MM.1S (cell line): ENCODE results near the gene NPHP3.

Source experiments
- DNase-seq: peaks from one replicate; pipeline ENCODE4 v3.0.0-alpha.2; 2015
- H2AFZ ChIP-seq: fragments of 300-600 bp; sonication (generic); 2 replicates; pipeline ENCODE4 v1.6.0; 2016; ENCODE audit warnings: antibody characterized with exemption, low read length
- H3F3A ChIP-seq: fragments of 300-600 bp; sonication (generic); 2 replicates; pipeline ENCODE4 v1.6.1; 2016; ENCODE audit warnings: mild to moderate bottlenecking, antibody characterized with exemption, low read length, moderate library complexity, mixed read lengths; ENCODE audit not compliant: insufficient read depth
- H3K27ac ChIP-seq: fragments of 300-600 bp; sonication (generic); 2 replicates; pipeline ENCODE4 v1.5.1; 2016; ENCODE audit warnings: mild to moderate bottlenecking, low read length
- H3K27me3 ChIP-seq: fragments of 300-600 bp; sonication (generic); replicated peaks from 2 replicates; pipeline ENCODE4 v1.6.0; 2016; ENCODE audit warnings: low read length; ENCODE audit not compliant: insufficient read depth
- H3K36me3 ChIP-seq: fragments of 300-600 bp; sonication (generic); replicated peaks from 2 replicates; pipeline ENCODE4 v1.6.1; 2016; ENCODE audit warnings: mild to moderate bottlenecking, low read length, mixed read lengths; ENCODE audit not compliant: insufficient read depth
- H3K4me1 ChIP-seq: fragments of 300-600 bp; sonication (generic); 2 replicates; pipeline ENCODE4 v1.6.1; 2016; ENCODE audit warnings: low read length, mixed read lengths
- H3K4me2 ChIP-seq: fragments of 300-600 bp; sonication (generic); 2 replicates; pipeline ENCODE4 v1.6.0; 2016; ENCODE audit warnings: low read depth, low read length
- H3K4me3 ChIP-seq: fragments of 300-600 bp; sonication (generic); 2 replicates; pipeline ENCODE4 v1.5.1; 2016; ENCODE audit warnings: low read length, mixed read lengths
- H3K79me2 ChIP-seq: fragments of 300-600 bp; sonication (generic); 2 replicates; pipeline ENCODE4 v1.6.1; 2016; ENCODE audit warnings: mixed run types, low read length, mixed read lengths
- H3K9ac ChIP-seq: fragments of 300-600 bp; sonication (generic); 2 replicates; pipeline ENCODE4 v1.6.1; 2016; ENCODE audit warnings: low read length, mixed read lengths
- H3K9me2 ChIP-seq: fragments of 300-600 bp; sonication (generic); replicated peaks from 2 replicates; pipeline ENCODE4 v1.6.1; 2016; ENCODE audit warnings: mild to moderate bottlenecking, low read length, mixed read lengths; ENCODE audit not compliant: insufficient read depth
- H3K9me3 ChIP-seq: fragments of 300-600 bp; sonication (generic); replicated peaks from 2 replicates; pipeline ENCODE4 v1.6.1; 2016; ENCODE audit warnings: mild to moderate bottlenecking, low read length, mixed read lengths; ENCODE audit not compliant: insufficient read depth
- H4K20me1 ChIP-seq: fragments of 300-600 bp; sonication (generic); 2 replicates; pipeline ENCODE4 v1.6.1; 2016; ENCODE audit warnings: mild to moderate bottlenecking, low read length, moderate library complexity, mixed read lengths; ENCODE audit not compliant: insufficient read depth
- EZH2 ChIP-seq: fragments of 300-600 bp; sonication (generic); optimal IDR thresholded peaks from 2 replicates; pipeline ENCODE3; 2017; ENCODE audit warnings: low read depth, mild to moderate bottlenecking, antibody characterized with exemption, low read length, mixed read lengths
- EZH2phosphoT487 ChIP-seq: fragments of 300-600 bp; sonication (generic); IDR thresholded peaks from 2 replicates; pipeline ENCODE4 v1.6.1; 2018; ENCODE audit warnings: antibody characterized with exemption, low read length
- TF ChIP-seq, protein P1 (sequence below): fragments of 300-600 bp; sonication (generic); IDR thresholded peaks from 2 replicates; pipeline ENCODE4 v1.5.1; 2016; ENCODE audit warnings: antibody characterized with exemption, low read length, mixed read lengths

NPHP3 gene

DNA sequence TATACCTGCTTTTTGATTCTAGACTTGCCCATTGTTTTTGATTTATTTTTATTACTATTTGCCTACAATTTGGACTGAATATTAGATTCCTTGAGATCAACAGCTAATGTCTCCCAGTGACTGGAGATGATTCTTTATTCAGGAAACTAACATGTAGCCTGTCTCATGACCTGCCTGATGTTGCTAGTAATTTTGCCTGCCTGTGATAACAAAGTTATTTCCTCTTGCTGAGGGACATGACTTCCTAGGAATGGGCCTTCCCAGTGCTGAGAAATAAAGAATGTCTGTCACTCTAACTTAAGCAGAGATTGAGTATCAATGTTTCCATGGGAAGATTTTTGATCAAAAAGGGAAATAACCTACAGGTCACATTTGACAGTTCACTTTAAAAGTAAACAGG, 13.4 kb upstream of the NPHP3 start:
- H3K4me2 ChIP-seq, result no peak overlapping the region
- DNase-seq, result no peak
- H3K4me1 ChIP-seq, result no peaks in the 10 kb centered on the region
- H3K9me3 ChIP-seq, result no peaks in the 10 kb centered on the region
- H3F3A ChIP-seq, result no peaks in the 10 kb centered on the region
- H3K4me3 ChIP-seq, result no peak overlapping the region
- H3K27me3 ChIP-seq, result no peaks in the 10 kb centered on the region
- H2AFZ ChIP-seq, result no peak overlapping the region
- no peak overlapping the region for H3K27ac ChIP-seq
- H3K9ac ChIP-seq, result no peak overlapping the region
- no peak for TF ChIP-seq EZH2
- TF ChIP-seq, protein P1, sequence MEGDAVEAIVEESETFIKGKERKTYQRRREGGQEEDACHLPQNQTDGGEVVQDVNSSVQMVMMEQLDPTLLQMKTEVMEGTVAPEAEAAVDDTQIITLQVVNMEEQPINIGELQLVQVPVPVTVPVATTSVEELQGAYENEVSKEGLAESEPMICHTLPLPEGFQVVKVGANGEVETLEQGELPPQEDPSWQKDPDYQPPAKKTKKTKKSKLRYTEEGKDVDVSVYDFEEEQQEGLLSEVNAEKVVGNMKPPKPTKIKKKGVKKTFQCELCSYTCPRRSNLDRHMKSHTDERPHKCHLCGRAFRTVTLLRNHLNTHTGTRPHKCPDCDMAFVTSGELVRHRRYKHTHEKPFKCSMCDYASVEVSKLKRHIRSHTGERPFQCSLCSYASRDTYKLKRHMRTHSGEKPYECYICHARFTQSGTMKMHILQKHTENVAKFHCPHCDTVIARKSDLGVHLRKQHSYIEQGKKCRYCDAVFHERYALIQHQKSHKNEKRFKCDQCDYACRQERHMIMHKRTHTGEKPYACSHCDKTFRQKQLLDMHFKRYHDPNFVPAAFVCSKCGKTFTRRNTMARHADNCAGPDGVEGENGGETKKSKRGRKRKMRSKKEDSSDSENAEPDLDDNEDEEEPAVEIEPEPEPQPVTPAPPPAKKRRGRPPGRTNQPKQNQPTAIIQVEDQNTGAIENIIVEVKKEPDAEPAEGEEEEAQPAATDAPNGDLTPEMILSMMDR, result no peak
- no peak for TF ChIP-seq EZH2phosphoT487
- H3K79me2 ChIP-seq, result no peaks in the 10 kb centered on the region
- H3K9me2 ChIP-seq, result no peaks in the 10 kb centered on the region
- H4K20me1 ChIP-seq, result no peaks in the 10 kb centered on the region
- H3K36me3 ChIP-seq, result no peaks in the 10 kb centered on the region

DNA sequence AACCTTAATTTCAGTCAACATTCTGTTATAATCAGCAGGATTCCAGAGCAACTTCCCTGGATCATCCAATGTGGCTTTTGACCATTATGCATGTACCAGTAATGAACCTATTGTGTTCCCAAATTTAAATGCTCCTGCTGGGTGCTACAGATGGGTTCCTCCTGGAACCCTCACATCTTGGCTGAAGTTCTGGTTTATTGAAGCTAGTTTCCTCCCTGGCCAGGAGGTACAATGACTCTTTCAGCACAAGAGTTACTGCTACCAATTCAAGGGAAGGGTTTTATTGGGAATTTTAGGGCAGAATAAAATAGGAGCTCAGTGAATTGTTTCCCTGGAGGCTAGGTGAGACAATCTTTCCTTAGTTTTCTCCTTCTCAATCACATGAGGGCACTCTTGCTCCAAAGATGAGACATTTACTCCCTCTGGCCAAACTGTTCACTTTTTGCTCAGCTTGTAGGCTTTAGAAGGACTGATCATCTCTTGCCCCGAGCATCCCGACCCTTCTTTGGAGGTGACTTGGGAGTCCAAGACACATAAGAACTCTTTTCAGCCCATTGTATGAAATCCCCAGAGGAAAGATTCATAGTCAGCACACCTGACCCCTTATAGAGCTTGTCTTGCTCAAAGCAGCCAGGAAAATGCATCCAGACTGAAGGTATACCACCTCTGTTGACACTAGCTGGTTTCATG, 8.8 kb upstream of the NPHP3 start:
- Histone ChIP-seq H3K27me3 (no peaks in the 10 kb centered on the region), H3K4me1 (no peaks in the 10 kb centered on the region), H4K20me1 (no peaks in the 10 kb centered on the region), H2AFZ (no peak overlapping the region), H3K4me2 (no peak overlapping the region), H3F3A (no peaks in the 10 kb centered on the region), H3K9me2 (no peaks in the 10 kb centered on the region), H3K4me3 (no peak overlapping the region), H3K36me3 (no peaks in the 10 kb centered on the region), H3K9ac (no peak overlapping the region), H3K9me3 (no peaks in the 10 kb centered on the region), H3K27ac (no peak overlapping the region), H3K79me2 (no peaks in the 10 kb centered on the region)
- no peak for TF ChIP-seq EZH2
- TF ChIP-seq, protein P1, result peak; percentile 51
- TF ChIP-seq EZH2phosphoT487, result no peak
- peak; percentile 66 for DNase-seq

GRCh38 chr3:132726341-132726823, 4.2 kb upstream of the NPHP3 start:
- no peak overlapping the region for H3K9ac ChIP-seq
- H3K9me3 ChIP-seq, result no peaks in the 10 kb centered on the region
- H3K9me2 ChIP-seq, result no peaks in the 10 kb centered on the region
- peaks cover under 1% of the 10 kb centered on the region; the same call in 1 of the 2 replicates for H3K4me1 ChIP-seq
- no peak overlapping the region for H3K4me3 ChIP-seq
- no peak overlapping the region for H3K4me2 ChIP-seq
- no peak overlapping the region for H3K27ac ChIP-seq
- DNase-seq, result peak; percentile 61
- H3K36me3 ChIP-seq, result no peaks in the 10 kb centered on the region
- TF ChIP-seq, protein P1, result peak; percentile 77
- TF ChIP-seq EZH2phosphoT487, result no peak
- no peak overlapping the region for H2AFZ ChIP-seq
- H3K79me2 ChIP-seq, result peaks cover 4% of the 10 kb centered on the region; the same call in 1 of the 2 replicates
- no peaks in the 10 kb centered on the region for H3F3A ChIP-seq
- no peaks in the 10 kb centered on the region for H4K20me1 ChIP-seq
- H3K27me3 ChIP-seq, result no peaks in the 10 kb centered on the region
